GM12874 (cell line): ENCODE data around the gene UGP2.

Source experiments
- TF ChIP-seq, protein P1 (sequence below): IDR thresholded peaks from 2 replicates; pipeline ENCODE4 v1.5.1; 2011; ENCODE audit warnings: low read depth, mild to moderate bottlenecking, control low read depth, low read length, moderate library complexity; ENCODE audit not compliant: insufficient read depth

The UGP2 gene

GRCh38 chr2:63872571-63873328 lies 31.1 kb downstream of the UGP2 start:
- TF ChIP-seq, protein P1, sequence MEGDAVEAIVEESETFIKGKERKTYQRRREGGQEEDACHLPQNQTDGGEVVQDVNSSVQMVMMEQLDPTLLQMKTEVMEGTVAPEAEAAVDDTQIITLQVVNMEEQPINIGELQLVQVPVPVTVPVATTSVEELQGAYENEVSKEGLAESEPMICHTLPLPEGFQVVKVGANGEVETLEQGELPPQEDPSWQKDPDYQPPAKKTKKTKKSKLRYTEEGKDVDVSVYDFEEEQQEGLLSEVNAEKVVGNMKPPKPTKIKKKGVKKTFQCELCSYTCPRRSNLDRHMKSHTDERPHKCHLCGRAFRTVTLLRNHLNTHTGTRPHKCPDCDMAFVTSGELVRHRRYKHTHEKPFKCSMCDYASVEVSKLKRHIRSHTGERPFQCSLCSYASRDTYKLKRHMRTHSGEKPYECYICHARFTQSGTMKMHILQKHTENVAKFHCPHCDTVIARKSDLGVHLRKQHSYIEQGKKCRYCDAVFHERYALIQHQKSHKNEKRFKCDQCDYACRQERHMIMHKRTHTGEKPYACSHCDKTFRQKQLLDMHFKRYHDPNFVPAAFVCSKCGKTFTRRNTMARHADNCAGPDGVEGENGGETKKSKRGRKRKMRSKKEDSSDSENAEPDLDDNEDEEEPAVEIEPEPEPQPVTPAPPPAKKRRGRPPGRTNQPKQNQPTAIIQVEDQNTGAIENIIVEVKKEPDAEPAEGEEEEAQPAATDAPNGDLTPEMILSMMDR = no peak

- TF ChIP-seq, protein P1 = no peak
Measured at GRCh38 chr2:63874204-63875130, 32.8 kb downstream of the UGP2 start.

DNA sequence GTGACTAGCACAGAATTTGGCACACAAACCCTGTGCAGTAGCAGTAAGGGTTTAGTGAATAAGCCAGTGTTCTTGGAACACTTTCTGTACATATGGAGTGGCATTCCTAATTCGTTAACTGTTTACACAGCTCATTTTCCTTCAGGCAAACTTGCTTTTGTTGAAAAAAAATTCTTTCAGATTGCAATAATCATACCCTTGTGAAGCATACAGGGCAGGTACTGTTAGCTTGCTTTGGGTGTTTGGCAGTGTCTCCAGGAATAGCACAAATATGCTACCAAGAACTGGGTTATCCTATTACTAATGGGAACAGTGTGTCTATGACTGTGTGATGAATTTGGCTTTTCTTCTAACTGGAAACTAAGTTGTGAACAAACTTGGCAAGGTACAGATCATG lies 33.4 kb downstream of the UGP2 start:
- TF ChIP-seq, protein P1 = no peak

- TF ChIP-seq, protein P1 = no peak
Measured at GRCh38 chr2:63875559-63876245, 34.0 kb downstream of the UGP2 start.

DNA sequence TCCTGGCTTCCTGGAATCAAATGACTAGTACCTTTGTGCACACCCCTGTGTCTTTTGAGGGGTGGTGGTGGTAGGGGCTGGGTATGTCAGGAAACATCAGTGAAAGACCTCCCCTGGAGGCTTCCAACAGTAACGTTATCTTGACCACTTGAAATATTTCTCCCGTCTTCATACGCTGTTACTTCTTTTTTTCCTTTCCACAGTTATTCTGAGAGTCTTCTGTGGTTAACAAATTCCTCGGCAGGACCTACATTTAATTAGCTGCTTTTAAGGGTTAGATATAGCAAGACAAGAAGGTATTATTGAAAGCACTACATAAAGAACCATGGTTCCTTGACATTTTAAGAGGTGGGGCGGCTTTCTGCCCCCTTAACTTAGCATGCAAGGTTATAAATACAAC lies 34.6 kb downstream of the UGP2 start:
- TF ChIP-seq, protein P1 = no peak

DNA sequence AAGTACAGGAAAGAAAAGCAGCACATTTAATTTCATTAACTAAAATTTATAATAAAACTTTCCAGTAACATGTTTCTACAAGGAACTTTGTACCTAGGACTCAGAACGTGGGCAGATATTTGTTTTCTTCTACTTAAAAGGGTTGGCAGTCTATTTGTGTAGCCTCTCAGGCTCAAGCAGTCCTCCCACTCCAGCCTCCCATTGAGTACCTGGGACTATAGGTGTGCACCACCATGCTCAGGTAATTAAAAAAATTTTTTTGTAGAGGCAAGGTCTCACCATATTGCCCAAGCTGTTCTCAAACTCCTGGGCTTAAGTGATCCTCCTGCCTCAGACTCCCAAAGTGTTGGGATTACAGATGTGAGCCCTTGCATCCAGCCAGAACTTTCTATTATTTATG lies 36.8 kb downstream of the UGP2 start:
- TF ChIP-seq, protein P1 = no peak
